CD14-positive monocyte (primary cell): ENCODE measurements around the gene EIPR1. TPM values are rescaled to one million over a fixed set of nuclear protein-coding genes. Genes with fewer than 3 reads are reported as not detected.

Experiments
- DNase-seq, 3 donors: peaks; one replicate each; pipeline ENCODE4 v3.0.0-alpha.2; 2011 to 2022
- H2AFZ ChIP-seq: 2 replicates; pipeline ENCODE4 v1.6.0; 2012; ENCODE audit warnings: mild to moderate bottlenecking, low read depth, low read length, inconsistent platforms; ENCODE audit not compliant: insufficient read depth, poor library complexity, severe bottlenecking
- H3K27ac ChIP-seq, 2 donors: 1 replicate in 1 of 2; 2 replicates in 1 of 2; pipeline ENCODE4 v1.5.1; 2012 to 2013; ENCODE audit warnings: low read length in 2 of 2, control low read depth in 1 of 2, inconsistent platforms in 1 of 2, low read depth in 1 of 2, mild to moderate bottlenecking in 1 of 2
- H3K27me3 ChIP-seq, 2 donors: one replicate each; pipeline versions ENCODE4 v1.6.0 to v1.6.1; 2011 to 2013; ENCODE audit warnings: low read length in 2 of 2; ENCODE audit not compliant: control insufficient read depth in 2 of 2, insufficient read depth in 2 of 2
- H3K36me3 ChIP-seq, 2 donors: replicated peaks in 1 of 2; 1 replicate in 1 of 2; 2 replicates in 1 of 2; pipeline versions ENCODE4 v1.5.1 to v1.6.1; 2012 to 2013; ENCODE audit warnings: low read length in 2 of 2, control low read depth in 1 of 2, inconsistent platforms in 1 of 2, mild to moderate bottlenecking in 1 of 2; ENCODE audit not compliant: insufficient read depth in 2 of 2, control insufficient read depth in 1 of 2
- H3K4me1 ChIP-seq, 2 donors: 1 replicate in 1 of 2; 2 replicates in 1 of 2; pipeline versions ENCODE4 v1.5.1 to v1.6.1; 2012 to 2013; ENCODE audit warnings: low read length in 2 of 2, control low read depth in 1 of 2, inconsistent platforms in 1 of 2, mild to moderate bottlenecking in 1 of 2, moderate library complexity in 1 of 2; ENCODE audit not compliant: insufficient read depth in 2 of 2, control insufficient read depth in 1 of 2
- H3K4me2 ChIP-seq: replicated peaks from 2 replicates; pipeline ENCODE3; 2012; ENCODE audit warnings: low read length, moderate library complexity, mild to moderate bottlenecking; ENCODE audit not compliant: poor library complexity, severe bottlenecking; ENCODE audit errors: extremely low read depth
- H3K4me3 ChIP-seq, 3 experiments: fragments of 200-600 bp in 1 of 3; sonication (generic) in 1 of 3; replicated peaks in 1 of 3; 1 replicate in 2 of 3; 2 replicates in 1 of 3; pipeline ENCODE4 v1.5.1; 2011 to 2013; ENCODE audit warnings: low read length in 3 of 3, mild to moderate bottlenecking in 3 of 3, control low read depth in 2 of 3, low read depth in 2 of 3, inconsistent platforms in 1 of 3, moderate library complexity in 1 of 3
- H3K79me2 ChIP-seq: 2 replicates; pipeline ENCODE4 v1.6.0; 2012; ENCODE audit warnings: mild to moderate bottlenecking, control low read depth, inconsistent platforms, low read length, moderate library complexity; ENCODE audit not compliant: insufficient read depth
- H3K9ac ChIP-seq: 2 replicates; pipeline ENCODE4 v1.6.0; 2017; ENCODE audit warnings: low read length, mild to moderate bottlenecking; ENCODE audit not compliant: insufficient read depth, poor library complexity, severe bottlenecking
- H3K9me3 ChIP-seq, 2 donors: replicated peaks in 1 of 2; 1 replicate in 1 of 2; 2 replicates in 1 of 2; pipeline versions ENCODE4 v1.5.1 to v1.6.1; 2012 to 2013; ENCODE audit warnings: low read length in 2 of 2, control low read depth in 1 of 2; ENCODE audit not compliant: control insufficient read depth in 1 of 2, insufficient read depth in 1 of 2
- H4K20me1 ChIP-seq: 2 replicates; pipeline ENCODE4 v1.6.0; 2012; ENCODE audit warnings: mild to moderate bottlenecking, low read length, control low read depth, moderate library complexity; ENCODE audit not compliant: insufficient read depth
- H3K27ac Mint-ChIP-seq, 7 donors: one replicate each; pipeline ENCODE4 v1.8.0; 2020; ENCODE audit warnings: mild to moderate bottlenecking in 7 of 7, mixed read lengths in 7 of 7, moderate library complexity in 6 of 7, inconsistent platforms in 2 of 7
- H3K27me3 Mint-ChIP-seq, 3 donors: one replicate each; pipeline ENCODE4 v1.8.0; 2021 to 2022; ENCODE audit warnings: low read depth in 3 of 3, mild to moderate bottlenecking in 3 of 3, mixed read lengths in 3 of 3, moderate library complexity in 3 of 3, inconsistent platforms in 1 of 3
- H3K36me3 Mint-ChIP-seq, 2 donors: one replicate each; pipeline ENCODE4 v1.8.0; 2020; ENCODE audit warnings: mixed read lengths in 2 of 2, inconsistent platforms in 1 of 2, mild to moderate bottlenecking in 1 of 2
- H3K4me1 Mint-ChIP-seq: one replicate; pipeline ENCODE4 v1.8.0; 2020; ENCODE audit warnings: mild to moderate bottlenecking, mixed read lengths
- H3K4me3 Mint-ChIP-seq, 2 donors: one replicate each; pipeline ENCODE4 v1.8.0; 2020; ENCODE audit warnings: mild to moderate bottlenecking in 2 of 2, mixed read lengths in 2 of 2, moderate library complexity in 1 of 2
- H3K9me3 Mint-ChIP-seq, 7 donors: one replicate each; pipeline ENCODE4 v1.8.0; 2020 to 2022; ENCODE audit warnings: mixed read lengths in 7 of 7, mild to moderate bottlenecking in 6 of 7, moderate library complexity in 6 of 7, inconsistent platforms in 2 of 7
- WGBS: methylation state at CpG from one replicate; pipeline ENCODE4 v1.1.5; 2013; ENCODE audit warnings: missing lambda C conversion rate; ENCODE audit not compliant: insufficient coverage; 5-methylcytosine and 5-hydroxymethylcytosine counted together
- intact Hi-C, 2 donors: fragments of 100-400 bp; cut with micrococcal nuclease; formaldehyde crosslinking; loops; one replicate each; pipeline versions ENCODE4 v1.15.0 to v1.15.1; 2023
- polyA plus RNA-seq, 3 donors: library from polyadenylated mRNA; depleted of rRNA in 1 of 3; unstranded in 2 of 3; stranded (reverse) in 1 of 3; fragments of 300-500 nt in 2 of 3; fragments of >200 nt in 1 of 3; fragmentation: Illumina TruSeq in 2 of 3; gene quantifications; 1 replicate in 2 of 3; 2 replicates in 1 of 3; pipeline ENCODE4 v1.2.3, GENCODE V29; 2012 to 2021
- TF ChIP-seq, protein P1 (sequence below): fragments of 200-600 bp; IDR thresholded peaks from one replicate; pipeline ENCODE4 v1.8.0; 2022; ENCODE audit warnings: antibody characterized with exemption, mild to moderate bottlenecking

The EIPR1 gene
- polyA plus RNA-seq, 3 donors, result 19.0 to 22.4 (median 20.8) TPM

GRCh38 chr2:3214065-3214464, 163.6 kb downstream of the EIPR1 start:
- Histone ChIP-seq H3K27me3 (no peaks in the 10 kb centered on the region), H3K4me2 (no peak overlapping the region)
- H3K4me3 Mint-ChIP-seq, result no peak overlapping the region

GRCh38 chr2:3212984-3213383, 164.6 kb downstream of the EIPR1 start:
- Histone ChIP-seq H3K4me2 (no peak overlapping the region), H3K36me3 (peaks cover 5 to 27% of the 10 kb centered on the region in 2 donors), H3K27ac (no peak overlapping the region), H3K9ac (no peak overlapping the region), H3K9me3 (no peaks in the 10 kb centered on the region), H3K4me3 (no peak overlapping the region), H4K20me1 (no peaks in the 10 kb centered on the region), H3K27me3 (no peaks in the 10 kb centered on the region), H2AFZ (no peak overlapping the region), H3K79me2 (no peaks in the 10 kb centered on the region), H3K4me1 (no peaks in the 10 kb centered on the region)
- DNase-seq, result no peak
- H3K27me3 Mint-ChIP-seq, result peaks cover 0 to 3% (median 0%) of the 10 kb centered on the region in 3 donors
- H3K9me3 Mint-ChIP-seq, result peaks cover 0 to 1% (median 0%) of the 10 kb centered on the region in 7 donors
- WGBS, result no CpG with 5 or more reads among the region's 6 CpGs
- peaks cover 31 to 42% of the 10 kb centered on the region in 2 donors for H3K36me3 Mint-ChIP-seq
- no peaks in the 10 kb centered on the region for H3K4me1 Mint-ChIP-seq
- intact Hi-C loops, result no loop called here
- no peak overlapping the region for H3K4me3 Mint-ChIP-seq
- no peak overlapping the region for H3K27ac Mint-ChIP-seq
- TF ChIP-seq, protein P1, sequence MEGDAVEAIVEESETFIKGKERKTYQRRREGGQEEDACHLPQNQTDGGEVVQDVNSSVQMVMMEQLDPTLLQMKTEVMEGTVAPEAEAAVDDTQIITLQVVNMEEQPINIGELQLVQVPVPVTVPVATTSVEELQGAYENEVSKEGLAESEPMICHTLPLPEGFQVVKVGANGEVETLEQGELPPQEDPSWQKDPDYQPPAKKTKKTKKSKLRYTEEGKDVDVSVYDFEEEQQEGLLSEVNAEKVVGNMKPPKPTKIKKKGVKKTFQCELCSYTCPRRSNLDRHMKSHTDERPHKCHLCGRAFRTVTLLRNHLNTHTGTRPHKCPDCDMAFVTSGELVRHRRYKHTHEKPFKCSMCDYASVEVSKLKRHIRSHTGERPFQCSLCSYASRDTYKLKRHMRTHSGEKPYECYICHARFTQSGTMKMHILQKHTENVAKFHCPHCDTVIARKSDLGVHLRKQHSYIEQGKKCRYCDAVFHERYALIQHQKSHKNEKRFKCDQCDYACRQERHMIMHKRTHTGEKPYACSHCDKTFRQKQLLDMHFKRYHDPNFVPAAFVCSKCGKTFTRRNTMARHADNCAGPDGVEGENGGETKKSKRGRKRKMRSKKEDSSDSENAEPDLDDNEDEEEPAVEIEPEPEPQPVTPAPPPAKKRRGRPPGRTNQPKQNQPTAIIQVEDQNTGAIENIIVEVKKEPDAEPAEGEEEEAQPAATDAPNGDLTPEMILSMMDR, result no peak

More at GRCh38 chr2:3214065-3214464, 163.6 kb downstream of the EIPR1 start:
- Mint-ChIP-seq H3K27me3 (peaks cover 0 to 3% (median 0%) of the 10 kb centered on the region in 3 donors), H3K36me3 (peaks cover 25 to 31% of the 10 kb centered on the region in 2 donors), H3K9me3 (peaks cover 0 to 1% (median 0%) of the 10 kb centered on the region in 7 donors), H3K27ac (no peak overlapping the region), H3K4me1 (no peaks in the 10 kb centered on the region)
- Histone ChIP-seq H3K4me3 (no peak overlapping the region), H3K36me3 (peaks cover 5 to 18% of the 10 kb centered on the region in 2 donors), H3K9me3 (no peaks in the 10 kb centered on the region), H3K27ac (no peak overlapping the region), H3K9ac (no peak overlapping the region), H2AFZ (no peak overlapping the region), H3K4me1 (no peaks in the 10 kb centered on the region), H3K79me2 (no peaks in the 10 kb centered on the region), H4K20me1 (no peaks in the 10 kb centered on the region)
- 93% methylated on average over 2 of the region's 7 CpGs for WGBS
- TF ChIP-seq, protein P1, result no peak
- intact Hi-C loops, result no loop called here
- no peak for DNase-seq
